Fibroblast of upper back skin (primary cell): ENCODE data around the gene LRFN2.

Experiments
- DNase-seq: peaks from one replicate; pipeline ENCODE4 v3.0.0-alpha.2; 2013

Gene LRFN2

DNA sequence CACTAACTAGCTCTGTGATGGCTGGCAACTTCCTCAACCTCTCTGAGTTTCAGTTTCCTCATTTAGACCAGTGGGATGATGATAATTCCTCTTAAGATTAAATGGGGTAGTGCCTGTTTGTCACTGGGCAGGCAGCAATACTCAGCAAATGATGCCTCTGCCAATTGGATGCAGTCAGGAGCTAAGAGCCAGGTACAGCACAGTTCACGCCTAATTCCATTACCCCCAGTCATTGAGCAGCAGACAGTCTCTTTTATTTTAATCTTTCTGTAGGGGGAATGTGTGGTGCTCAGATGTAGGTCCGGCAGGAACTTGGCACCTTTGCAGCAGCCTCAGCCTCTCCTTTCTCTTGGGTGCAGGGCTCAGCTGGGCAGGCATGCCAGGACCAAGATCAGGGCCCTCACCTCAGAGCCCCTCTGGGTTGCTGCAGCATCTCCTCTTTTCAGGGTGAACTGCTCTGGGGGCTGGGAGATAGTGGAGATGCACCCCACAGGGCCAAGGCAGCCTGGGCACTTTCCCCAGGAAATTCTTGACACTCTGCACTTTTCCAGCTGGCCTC, 243.8 kb downstream of the LRFN2 start:
- DNase-seq = no peak

DNA sequence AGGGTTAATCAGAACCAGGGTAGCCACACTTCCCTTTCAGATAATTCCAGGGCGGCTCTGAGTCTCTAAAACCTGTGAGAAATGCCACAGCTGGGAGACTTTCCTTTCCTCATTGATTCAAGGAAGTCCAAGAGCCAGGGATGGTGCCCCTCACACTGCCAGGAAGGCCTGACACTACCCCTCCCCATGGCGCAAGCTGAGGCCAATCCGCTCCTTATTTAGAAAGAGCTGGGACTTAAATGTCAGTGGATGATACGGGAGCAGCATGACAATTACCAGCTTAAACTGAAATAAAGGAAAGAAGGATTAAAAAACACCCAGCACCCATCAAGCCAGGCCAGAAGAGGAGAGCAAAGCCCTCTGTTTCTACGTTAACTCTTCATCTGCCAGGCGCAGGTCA, 244.4 kb downstream of the LRFN2 start:
- no peak for DNase-seq

DNA sequence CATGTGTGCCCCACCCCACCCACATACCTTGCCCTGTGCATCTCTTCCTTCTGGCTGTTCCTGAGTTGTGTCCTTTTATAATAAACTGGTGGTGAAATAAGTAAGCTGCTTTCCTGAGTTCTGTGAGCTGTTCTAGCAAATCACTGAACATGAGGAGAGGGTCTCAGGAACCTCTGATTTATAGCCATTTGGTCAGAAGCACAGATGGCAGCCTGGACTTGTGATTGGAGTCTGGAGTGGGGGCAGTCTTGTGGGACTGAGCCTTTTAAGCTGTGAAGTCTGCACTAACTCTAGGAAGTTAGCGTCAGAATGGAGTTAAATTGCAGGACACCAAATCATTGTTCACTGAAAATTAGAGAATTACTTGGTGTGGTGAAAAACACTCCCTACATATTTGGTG, 245.4 kb downstream of the LRFN2 start:
- DNase-seq = no peak
